Activated naive CD8-positive, alpha-beta T cell treated with anti-CD3 and anti-CD28 coated beads for 36 hours (primary cell): ENCODE results near the gene PRKCSH. TPM values are rescaled to one million over a fixed set of nuclear protein-coding genes. Genes with fewer than 3 reads are reported as not detected.
"Not testable (repeated sequence)": the region's sequence is repeated elsewhere in the genome, so short reads cannot be mapped to it uniquely, and the experiment has no call there.

Experiments used
- DNase-seq: peaks from one replicate; pipeline ENCODE4 v3.0.0; 2021
- H3K27ac Mint-ChIP-seq: one replicate; pipeline ENCODE4 v1.8.0; 2022; ENCODE audit warnings: mild to moderate bottlenecking, moderate library complexity, mixed read lengths
- H3K27me3 Mint-ChIP-seq: one replicate; pipeline ENCODE4 v1.8.0; 2022; ENCODE audit warnings: mild to moderate bottlenecking, mixed read lengths
- H3K36me3 Mint-ChIP-seq: one replicate; pipeline ENCODE4 v1.8.0; 2021; ENCODE audit warnings: mild to moderate bottlenecking, mixed read lengths
- H3K4me1 Mint-ChIP-seq: one replicate; pipeline ENCODE4 v1.8.0; 2021; ENCODE audit warnings: mixed read lengths
- H3K4me3 Mint-ChIP-seq: one replicate; pipeline ENCODE4 v1.8.0; 2022; ENCODE audit warnings: mild to moderate bottlenecking, moderate library complexity, mixed read lengths
- H3K9me3 Mint-ChIP-seq: one replicate; pipeline ENCODE4 v1.8.0; 2022; ENCODE audit warnings: mixed read lengths
- total RNA-seq, 2 experiments: library from RNA; stranded (reverse); gene quantifications; one replicate each; pipeline ENCODE4 v1.2.3, GENCODE V29; 2021

The PRKCSH gene
- total RNA-seq, 2 experiments from 2014 or later = 212 to 222 TPM

GRCh38 chr19:11452620-11453310, 17.3 kb downstream of the PRKCSH start:
- Mint-ChIP-seq H3K4me3 (no peak overlapping the region), H3K27me3 (peaks cover 7% of the 10 kb centered on the region), H3K4me1 (no peaks in the 10 kb centered on the region), H3K9me3 (no peaks in the 10 kb centered on the region), H3K36me3 (peaks cover 2% of the 10 kb centered on the region), H3K27ac (no peak overlapping the region)
- DNase-seq = no peak

- H3K27ac Mint-ChIP-seq = no peak overlapping the region
- no peak for DNase-seq
- peaks cover 14% of the 10 kb centered on the region for H3K27me3 Mint-ChIP-seq
- no peaks in the 10 kb centered on the region for H3K4me1 Mint-ChIP-seq
- peaks cover 2% of the 10 kb centered on the region for H3K36me3 Mint-ChIP-seq
- no peaks in the 10 kb centered on the region for H3K9me3 Mint-ChIP-seq
- no peak overlapping the region for H3K4me3 Mint-ChIP-seq
These were observed 18.3 kb downstream of the PRKCSH start for GRCh38 chr19:11453468-11454341.

DNA sequence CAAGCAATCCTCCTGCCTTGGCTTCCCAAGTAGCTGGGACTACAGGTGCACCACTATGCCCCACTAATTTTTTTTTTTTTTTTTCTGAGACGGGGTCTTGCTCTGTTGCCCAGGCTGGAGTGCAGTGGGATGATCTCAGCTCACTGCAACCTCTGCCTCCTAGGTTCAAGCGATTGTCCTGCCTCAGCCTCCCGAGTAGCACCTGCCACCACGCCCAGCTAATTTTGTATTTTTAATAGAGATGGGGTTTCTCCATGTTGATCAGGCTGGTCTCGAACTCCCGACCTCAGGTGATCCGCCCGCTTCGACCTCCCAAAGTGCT, 19.8 kb downstream of the PRKCSH start:
- not testable (repeated sequence) for DNase-seq, H3K27ac Mint-ChIP-seq, H3K36me3 Mint-ChIP-seq, H3K9me3 Mint-ChIP-seq, H3K4me1 Mint-ChIP-seq, H3K4me3 Mint-ChIP-seq
- H3K27me3 Mint-ChIP-seq = peaks cover 18% of the 10 kb centered on the region

DNA sequence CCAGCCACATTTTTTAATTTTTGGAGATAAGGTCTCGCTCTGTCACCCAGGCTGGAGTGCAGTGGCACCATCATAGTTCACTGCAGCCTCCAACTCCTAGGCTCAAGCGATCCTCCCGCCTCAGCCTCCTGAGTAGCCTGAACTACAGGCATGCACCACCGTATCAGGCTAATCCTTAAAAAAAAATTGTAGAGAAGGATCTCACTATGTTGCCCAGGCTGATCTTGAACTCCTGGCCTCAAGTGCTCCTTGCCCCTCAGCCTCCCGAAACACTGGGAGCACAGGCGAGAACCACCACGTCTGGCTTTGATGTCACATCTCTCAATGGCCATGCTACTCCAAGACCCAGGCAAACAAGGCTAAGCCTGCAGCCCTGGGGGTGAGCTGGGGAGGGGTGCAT, 21.2 kb downstream of the PRKCSH start:
- Mint-ChIP-seq H3K36me3 (no peaks in the 10 kb centered on the region), H3K9me3 (no peaks in the 10 kb centered on the region), H3K4me1 (no peaks in the 10 kb centered on the region), H3K4me3 (no peak overlapping the region), H3K27me3 (peaks cover 23% of the 10 kb centered on the region), H3K27ac (no peak overlapping the region)
- DNase-seq = no peak

DNA sequence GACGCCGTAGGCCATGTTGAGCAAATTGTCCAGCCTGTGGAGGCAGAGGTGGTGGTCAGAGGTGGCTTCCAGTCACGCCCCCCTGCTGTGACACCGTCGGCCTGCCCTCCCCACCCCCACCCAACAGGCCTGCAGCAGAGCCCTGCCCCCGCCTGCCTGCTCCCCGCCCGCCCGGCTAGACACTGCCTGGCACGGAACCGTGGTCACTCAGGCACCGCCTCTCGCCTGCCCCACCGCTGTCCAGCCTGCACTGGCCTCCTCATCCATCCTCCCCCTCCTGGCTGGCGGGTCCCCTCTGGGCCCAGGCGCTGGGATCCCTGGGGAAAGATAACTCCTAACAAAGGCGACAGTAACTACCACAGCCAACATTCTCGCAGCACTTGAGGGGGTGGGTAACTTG, 21.7 kb downstream of the PRKCSH start:
- H3K27me3 Mint-ChIP-seq = peaks cover 23% of the 10 kb centered on the region
- no peak for DNase-seq
- no peaks in the 10 kb centered on the region for H3K9me3 Mint-ChIP-seq
- no peak overlapping the region for H3K27ac Mint-ChIP-seq
- no peaks in the 10 kb centered on the region for H3K4me1 Mint-ChIP-seq
- H3K4me3 Mint-ChIP-seq = no peak overlapping the region
- no peaks in the 10 kb centered on the region for H3K36me3 Mint-ChIP-seq

GRCh38 chr19:11457831-11458230, 22.4 kb downstream of the PRKCSH start:
- Mint-ChIP-seq H3K27me3 (peaks cover 23% of the 10 kb centered on the region), H3K4me1 (no peaks in the 10 kb centered on the region), H3K36me3 (no peaks in the 10 kb centered on the region), H3K27ac (no peak overlapping the region), H3K4me3 (no peak overlapping the region), H3K9me3 (no peaks in the 10 kb centered on the region)
- DNase-seq = no peak

- no peaks in the 10 kb centered on the region for H3K9me3 Mint-ChIP-seq
- H3K27me3 Mint-ChIP-seq = peaks cover 21% of the 10 kb centered on the region
- no peak for DNase-seq
- no peak overlapping the region for H3K4me3 Mint-ChIP-seq
- no peak overlapping the region for H3K27ac Mint-ChIP-seq
- no peaks in the 10 kb centered on the region for H3K4me1 Mint-ChIP-seq
- no peaks in the 10 kb centered on the region for H3K36me3 Mint-ChIP-seq
These were observed 22.9 kb downstream of the PRKCSH start for GRCh38 chr19:11458236-11458900.

DNA sequence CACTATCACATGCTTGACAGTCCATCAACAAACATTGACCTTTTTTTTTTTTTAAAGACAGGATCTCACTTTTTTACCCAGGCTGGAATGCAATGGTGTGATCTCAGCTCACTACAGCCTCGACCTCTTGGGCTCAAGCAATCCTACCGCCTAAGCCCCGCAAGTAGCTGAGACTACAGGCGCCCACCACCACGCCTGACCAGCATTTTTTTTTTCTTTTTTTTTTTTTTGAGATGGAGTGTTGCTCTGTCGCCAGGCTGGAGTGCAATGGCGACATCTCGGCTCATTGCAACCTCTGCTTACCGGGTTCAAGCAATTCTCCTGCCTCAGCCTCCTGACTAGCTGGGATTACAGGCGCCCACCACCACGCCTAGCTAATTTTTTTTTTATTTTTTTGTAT, 23.5 kb downstream of the PRKCSH start:
- H3K4me3 Mint-ChIP-seq, H3K36me3 Mint-ChIP-seq, H3K27ac Mint-ChIP-seq, DNase-seq, H3K9me3 Mint-ChIP-seq, H3K4me1 Mint-ChIP-seq: not testable (repeated sequence)
- H3K27me3 Mint-ChIP-seq = peaks cover 20% of the 10 kb centered on the region

- Mint-ChIP-seq H3K36me3 (no peaks in the 10 kb centered on the region), H3K4me1 (no peaks in the 10 kb centered on the region), H3K27ac (no peak overlapping the region), H3K27me3 (peaks cover 17% of the 10 kb centered on the region), H3K9me3 (no peaks in the 10 kb centered on the region), H3K4me3 (no peak overlapping the region)
- DNase-seq = no peak
These were observed 24.8 kb downstream of the PRKCSH start for GRCh38 chr19:11460207-11460606.

DNA sequence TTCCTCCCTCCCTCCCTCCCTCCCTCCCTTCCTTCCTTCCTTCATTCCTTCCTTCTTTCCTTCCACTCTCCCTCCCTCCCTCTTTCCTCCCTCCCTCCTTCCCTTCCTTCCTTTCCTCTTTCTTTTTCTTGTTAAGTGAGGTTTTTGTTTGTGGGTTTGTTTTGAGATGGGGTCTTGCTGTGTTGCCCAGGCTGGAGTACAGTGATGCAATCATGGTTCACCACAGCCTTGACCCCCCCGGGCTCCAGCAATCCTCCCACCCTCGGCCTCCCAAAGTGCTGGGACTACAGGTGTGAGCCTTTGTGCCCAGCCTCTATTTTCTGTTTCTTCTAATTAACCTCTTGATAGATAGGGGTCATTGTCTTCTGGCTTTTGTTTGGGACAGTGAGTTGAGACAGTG, 26.0 kb downstream of the PRKCSH start:
- Mint-ChIP-seq H3K27ac (no peak overlapping the region), H3K9me3 (no peaks in the 10 kb centered on the region), H3K4me1 (no peaks in the 10 kb centered on the region), H3K36me3 (no peaks in the 10 kb centered on the region), H3K27me3 (peaks cover 21% of the 10 kb centered on the region), H3K4me3 (no peak overlapping the region)
- DNase-seq = no peak

GRCh38 chr19:11463391-11463790, 28.0 kb downstream of the PRKCSH start:
- Mint-ChIP-seq H3K36me3 (no peaks in the 10 kb centered on the region), H3K4me3 (no peak overlapping the region), H3K27ac (no peak overlapping the region), H3K9me3 (no peaks in the 10 kb centered on the region), H3K4me1 (no peaks in the 10 kb centered on the region), H3K27me3 (peaks cover 16% of the 10 kb centered on the region)
- no peak for DNase-seq

GRCh38 chr19:11464333-11465265, 29.2 kb downstream of the PRKCSH start:
- no peak for DNase-seq
- Mint-ChIP-seq H3K27me3 (peaks cover 14% of the 10 kb centered on the region), H3K9me3 (no peaks in the 10 kb centered on the region), H3K4me3 (no peak overlapping the region), H3K4me1 (no peaks in the 10 kb centered on the region), H3K27ac (no peak overlapping the region), H3K36me3 (no peaks in the 10 kb centered on the region)

DNA sequence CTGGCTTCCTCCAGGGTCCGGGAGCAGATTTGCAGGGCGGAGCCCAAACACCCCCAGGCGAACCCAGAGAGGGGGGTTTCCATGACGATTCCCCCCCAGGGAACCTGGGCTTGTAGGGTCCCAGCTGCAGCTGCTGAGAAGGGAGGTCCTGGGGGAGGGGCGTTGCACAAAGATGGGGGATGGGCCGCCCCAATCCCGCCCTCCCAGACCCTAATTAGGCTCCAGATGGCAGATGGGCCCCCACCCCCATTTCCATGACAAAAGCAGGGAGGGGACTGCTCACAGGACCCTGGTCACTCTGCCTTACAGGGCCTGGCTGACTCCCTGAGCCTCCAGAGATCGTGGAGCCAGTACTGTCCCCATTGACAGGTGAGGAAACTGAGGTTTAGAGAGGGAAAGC, 30.2 kb downstream of the PRKCSH start:
- Mint-ChIP-seq H3K9me3 (no peaks in the 10 kb centered on the region), H3K4me3 (no peak overlapping the region)

GRCh38 chr19:11468266-11468845, 32.9 kb downstream of the PRKCSH start:
- not testable (repeated sequence) for H3K36me3 Mint-ChIP-seq, H3K9me3 Mint-ChIP-seq, H3K4me1 Mint-ChIP-seq, DNase-seq, H3K4me3 Mint-ChIP-seq, H3K27ac Mint-ChIP-seq
- H3K27me3 Mint-ChIP-seq = peaks cover 12% of the 10 kb centered on the region

More for the DNA sequence above, 30.2 kb downstream of the PRKCSH start:
- H3K27ac Mint-ChIP-seq = no peak overlapping the region
- no peaks in the 10 kb centered on the region for H3K36me3 Mint-ChIP-seq
- no peaks in the 10 kb centered on the region for H3K4me1 Mint-ChIP-seq
- DNase-seq = no peak
- H3K27me3 Mint-ChIP-seq = peaks cover 6% of the 10 kb centered on the region
